Endodermal cell (in vitro differentiated cells): ENCODE data around the gene BEST2. TPM values are rescaled to one million over a fixed set of nuclear protein-coding genes. Genes with fewer than 3 reads are reported as not detected.

Experiments
- DNase-seq: peaks from one replicate; pipeline ENCODE4 v3.0.0-alpha.2; 2017
- H3K27ac ChIP-seq: 2 replicates; pipeline ENCODE4 v1.5.1; 2013; ENCODE audit warnings: mild to moderate bottlenecking, low read depth, low read length, moderate library complexity
- H3K27me3 ChIP-seq: 2 replicates; pipeline ENCODE4 v1.6.1; 2013; ENCODE audit warnings: mild to moderate bottlenecking, low read length, moderate library complexity; ENCODE audit not compliant: insufficient read depth, control insufficient read depth, poor library complexity, severe bottlenecking
- H3K36me3 ChIP-seq: 2 replicates; pipeline ENCODE4 v1.7.0; 2013; ENCODE audit warnings: mild to moderate bottlenecking, low read length, moderate library complexity; ENCODE audit not compliant: control insufficient read depth, insufficient read depth
- H3K4me1 ChIP-seq: one replicate; pipeline ENCODE4 v1.7.0; 2013; ENCODE audit warnings: low read length; ENCODE audit not compliant: control insufficient read depth, insufficient read depth
- H3K4me3 ChIP-seq: 2 replicates; pipeline ENCODE4 v1.5.1; 2013; ENCODE audit warnings: mild to moderate bottlenecking, low read length, moderate library complexity
- H3K9ac ChIP-seq: 2 replicates; pipeline ENCODE4 v1.6.1; 2013; ENCODE audit warnings: mild to moderate bottlenecking, low read length, moderate library complexity; ENCODE audit not compliant: poor library complexity, severe bottlenecking; ENCODE audit errors: extremely low read depth
- H3K9me3 ChIP-seq: 2 replicates; pipeline ENCODE4 v1.6.1; 2013; ENCODE audit warnings: mild to moderate bottlenecking, low read length, moderate library complexity; ENCODE audit not compliant: control insufficient read depth
- H3K27ac Mint-ChIP-seq: 2 replicates; pipeline ENCODE4 v1.8.0; 2020; ENCODE audit warnings: mixed read lengths
- H3K27me3 Mint-ChIP-seq: 2 replicates; pipeline ENCODE4 v1.8.0; 2021; ENCODE audit warnings: mild to moderate bottlenecking, mixed read lengths; ENCODE audit not compliant: insufficient read depth
- H3K36me3 Mint-ChIP-seq: 2 replicates; pipeline ENCODE4 v1.8.0; 2020; ENCODE audit warnings: low read depth, mixed read lengths
- H3K4me1 Mint-ChIP-seq: 2 replicates; pipeline ENCODE4 v1.8.0; 2020; ENCODE audit warnings: mixed read lengths
- H3K4me3 Mint-ChIP-seq: 2 replicates; pipeline ENCODE4 v1.8.0; 2020; ENCODE audit warnings: mild to moderate bottlenecking, moderate library complexity, mixed read lengths
- H3K9me3 Mint-ChIP-seq: 2 replicates; pipeline ENCODE4 v1.8.0; 2020; ENCODE audit warnings: mild to moderate bottlenecking, mixed read lengths
- WGBS, 2 experiments: methylation state at CpG; one replicate each; pipeline versions ENCODE4 v1.1.5 to v1.1.7; 2013; ENCODE audit warnings: missing lambda C conversion rate in 2 of 2, mixed read lengths in 1 of 2; ENCODE audit not compliant: insufficient coverage in 1 of 2, insufficient read length in 1 of 2; 5-methylcytosine and 5-hydroxymethylcytosine counted together
- total RNA-seq, 2 donors: library from RNA; stranded (reverse); fragmentation: NEBNext Ultra II Directional in 1 of 2; extraction: Animal tissue kit (Norgen Biotek cat#: 25700) in 1 of 2; gene quantifications; 2 replicates in 1 of 2; 3 replicates in 1 of 2; pipeline ENCODE4 v1.2.1, GENCODE V29; 2021
- TF ChIP-seq, protein P1 (sequence below): fragments of 200-600 bp; sonication (generic); conservative IDR thresholded peaks from 2 replicates; pipeline ENCODE4 v1.5.0; 2021; ENCODE audit warnings: antibody characterized with exemption, mild to moderate bottlenecking

Gene BEST2
- total RNA-seq, 2 donors from 2014 or later: 0.95 to 1.2 TPM

DNA sequence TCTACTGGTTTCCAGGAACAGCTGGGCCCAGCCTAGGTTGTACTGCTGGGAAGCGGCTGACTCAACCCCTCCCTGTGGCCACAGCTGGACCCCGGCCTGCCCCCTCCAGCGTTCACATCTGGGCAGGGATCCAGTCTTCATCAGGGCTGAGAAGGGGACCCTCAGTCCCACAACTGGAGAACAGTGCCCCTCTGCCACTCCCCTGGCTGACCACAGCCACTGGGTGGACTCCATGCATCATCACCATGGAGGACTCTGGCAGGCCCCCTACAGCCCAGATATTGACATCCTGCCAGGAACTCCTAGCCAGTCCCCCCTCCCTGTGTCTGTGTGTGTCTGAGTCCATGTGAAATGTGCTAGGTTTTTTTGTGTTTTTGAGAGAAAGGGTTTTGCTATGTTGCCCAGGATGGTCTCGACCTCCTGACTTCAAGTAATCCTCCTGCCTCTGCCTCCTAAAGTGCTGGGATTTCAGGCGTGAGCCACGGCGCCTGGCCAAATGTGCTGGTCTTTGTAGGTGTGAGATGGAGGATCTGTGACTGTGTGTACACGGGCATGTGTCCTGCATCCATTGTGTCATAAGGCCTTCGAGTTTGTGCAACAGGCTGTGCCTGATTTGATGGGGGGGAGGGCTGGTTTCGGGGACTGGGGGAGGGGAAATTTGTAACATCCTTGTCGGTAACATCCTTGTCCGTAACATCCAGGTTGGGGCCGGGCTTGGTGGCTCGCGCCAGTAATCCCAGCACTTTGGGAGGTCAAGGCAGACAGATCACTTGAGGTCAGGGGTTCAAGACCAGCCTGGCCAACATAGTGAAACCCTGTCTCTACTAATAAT, 27.8 kb downstream of the BEST2 start:
- H3K36me3 Mint-ChIP-seq: peaks cover 4% of the 10 kb centered on the region
- DNase-seq: peak; percentile 75
- Histone ChIP-seq H3K9me3 (no peaks in the 10 kb centered on the region), H3K27ac (no peak overlapping the region), H3K27me3 (no peaks in the 10 kb centered on the region), H3K4me1 (peaks cover 4% of the 10 kb centered on the region), H3K4me3 (no peak overlapping the region), H3K9ac (no peak overlapping the region), H3K36me3 (no peaks in the 10 kb centered on the region)
- 70 to 83% methylated on average over 10 to 15 of the region's 15 CpGs for WGBS, 2 experiments
- H3K4me1 Mint-ChIP-seq: peaks cover 20% of the 10 kb centered on the region
- H3K9me3 Mint-ChIP-seq: no peaks in the 10 kb centered on the region
- H3K27ac Mint-ChIP-seq: peak overlapping the region; percentile 79
- TF ChIP-seq, protein P1, sequence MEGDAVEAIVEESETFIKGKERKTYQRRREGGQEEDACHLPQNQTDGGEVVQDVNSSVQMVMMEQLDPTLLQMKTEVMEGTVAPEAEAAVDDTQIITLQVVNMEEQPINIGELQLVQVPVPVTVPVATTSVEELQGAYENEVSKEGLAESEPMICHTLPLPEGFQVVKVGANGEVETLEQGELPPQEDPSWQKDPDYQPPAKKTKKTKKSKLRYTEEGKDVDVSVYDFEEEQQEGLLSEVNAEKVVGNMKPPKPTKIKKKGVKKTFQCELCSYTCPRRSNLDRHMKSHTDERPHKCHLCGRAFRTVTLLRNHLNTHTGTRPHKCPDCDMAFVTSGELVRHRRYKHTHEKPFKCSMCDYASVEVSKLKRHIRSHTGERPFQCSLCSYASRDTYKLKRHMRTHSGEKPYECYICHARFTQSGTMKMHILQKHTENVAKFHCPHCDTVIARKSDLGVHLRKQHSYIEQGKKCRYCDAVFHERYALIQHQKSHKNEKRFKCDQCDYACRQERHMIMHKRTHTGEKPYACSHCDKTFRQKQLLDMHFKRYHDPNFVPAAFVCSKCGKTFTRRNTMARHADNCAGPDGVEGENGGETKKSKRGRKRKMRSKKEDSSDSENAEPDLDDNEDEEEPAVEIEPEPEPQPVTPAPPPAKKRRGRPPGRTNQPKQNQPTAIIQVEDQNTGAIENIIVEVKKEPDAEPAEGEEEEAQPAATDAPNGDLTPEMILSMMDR: peak; percentile 54
- no peaks in the 10 kb centered on the region for H3K27me3 Mint-ChIP-seq
- H3K4me3 Mint-ChIP-seq: peak overlapping the region; percentile 59

GRCh38 chr19:12782174-12782423, 30.5 kb downstream of the BEST2 start:
- Histone ChIP-seq H3K9me3 (no peaks in the 10 kb centered on the region), H3K4me3 (peak overlapping the region; percentile 72), H3K4me1 (peaks cover 4% of the 10 kb centered on the region), H3K9ac (no peak overlapping the region), H3K36me3 (no peaks in the 10 kb centered on the region), H3K27me3 (no peaks in the 10 kb centered on the region), H3K27ac (no peak overlapping the region)
- Mint-ChIP-seq H3K27me3 (no peaks in the 10 kb centered on the region), H3K36me3 (no peaks in the 10 kb centered on the region), H3K4me3 (peak overlapping the region; percentile 61), H3K27ac (no peak overlapping the region), H3K9me3 (no peaks in the 10 kb centered on the region), H3K4me1 (peaks cover 16% of the 10 kb centered on the region)
- TF ChIP-seq, protein P1: no peak
- 76 to 77% methylated on average over 3 to 12 of the region's 12 CpGs for WGBS, 2 experiments
- peak; percentile 52 for DNase-seq

DNA sequence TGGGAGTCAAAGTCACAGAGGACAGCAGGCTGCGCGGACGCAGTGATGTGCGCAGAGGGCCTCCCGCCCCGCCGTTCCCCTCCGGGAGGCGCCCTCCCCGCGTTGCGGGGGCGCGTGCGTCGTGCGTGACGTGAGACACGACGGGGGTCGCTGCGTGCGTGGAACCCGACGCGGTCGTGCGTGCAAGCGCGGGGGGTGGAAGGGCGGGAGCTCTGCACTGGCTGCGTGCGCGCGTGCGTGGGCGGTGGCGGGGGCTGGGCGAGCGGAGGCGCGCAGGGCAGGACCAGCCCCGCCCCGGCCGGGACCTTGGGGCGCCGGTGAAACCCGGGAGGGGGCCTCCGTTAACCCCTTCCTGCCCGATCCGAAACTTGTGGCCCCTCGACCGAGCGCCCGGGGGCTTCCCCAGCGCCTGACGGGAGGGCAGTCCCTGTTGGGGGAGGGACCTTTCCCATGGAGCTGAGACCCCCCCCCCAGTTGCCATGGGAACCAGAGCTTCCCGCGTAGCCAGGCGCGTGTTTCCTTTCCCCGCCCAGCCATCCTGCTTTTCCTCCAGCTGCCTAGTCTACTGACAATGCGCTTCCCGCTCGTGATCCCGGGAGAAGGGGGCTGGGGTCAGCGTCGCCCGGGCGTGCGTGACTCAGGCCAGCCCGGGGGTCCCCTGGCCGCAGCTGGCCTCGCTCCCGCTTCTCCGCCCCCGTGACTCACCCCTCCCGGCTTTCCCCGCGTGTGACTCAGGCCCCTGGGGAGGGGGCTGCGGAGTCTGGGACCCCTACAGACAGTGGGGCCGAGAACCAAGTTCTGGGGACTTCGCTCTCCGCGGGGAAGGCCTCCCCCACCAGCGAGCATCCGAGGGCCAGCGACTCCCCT, 31.1 kb downstream of the BEST2 start:
- Histone ChIP-seq H3K9me3 (no peaks in the 10 kb centered on the region), H3K36me3 (no peaks in the 10 kb centered on the region), H3K4me1 (peaks cover 4% of the 10 kb centered on the region), H3K9ac (peak overlapping the region; percentile 6), H3K27ac (peak overlapping the region; percentile 38), H3K4me3 (peak overlapping the region; percentile 72), H3K27me3 (no peaks in the 10 kb centered on the region)
- WGBS, 2 experiments: 5 to 10% methylated on average over 22 to 88 of the region's 88 CpGs
- H3K9me3 Mint-ChIP-seq: no peaks in the 10 kb centered on the region
- H3K27ac Mint-ChIP-seq: no peak overlapping the region
- peak overlapping the region; percentile 61 for H3K4me3 Mint-ChIP-seq
- no peaks in the 10 kb centered on the region for H3K27me3 Mint-ChIP-seq
- no peaks in the 10 kb centered on the region for H3K36me3 Mint-ChIP-seq
- peak; percentile 78 for DNase-seq
- TF ChIP-seq, protein P1: no peak
- H3K4me1 Mint-ChIP-seq: peaks cover 14% of the 10 kb centered on the region
